Keratinocyte (primary cell): ENCODE measurements around the gene CDC14B.

Experiments
- CTCF ChIP-seq, 3 experiments: IDR thresholded peaks in 1 of 3; conservative IDR thresholded peaks in 1 of 3; optimal IDR thresholded peaks in 1 of 3; 2 replicates in 2 of 3; 3 replicates in 1 of 3; pipeline versions ENCODE3 to v1.5.1; 2011; ENCODE audit warnings: low read length in 3 of 3, mild to moderate bottlenecking in 3 of 3, moderate library complexity in 2 of 3, control low read depth in 1 of 3, inconsistent platforms in 1 of 3; ENCODE audit not compliant: insufficient read depth in 2 of 3; ENCODE audit errors: extremely low read depth in 1 of 3
- EZH2 ChIP-seq: IDR thresholded peaks from one replicate; pipeline ENCODE4 v1.6.1; 2012; ENCODE audit warnings: inconsistent platforms, mild to moderate bottlenecking, low read length, moderate library complexity

GRCh38 chr9:96502539-96503373 is 116.9 kb downstream of the CDC14B start:
- TF ChIP-seq CTCF (optimal IDR thresholded peaks at IDR 0.05 in 1 of 3, IDR thresholded peaks at IDR 0.05 in 1 of 3, conservative IDR thresholded peaks at IDR 0.05 in 1 of 3; ENCODE audit: extremely low read depth in 1 of 3, insufficient read depth in 2 of 3, low read length in 3 of 3): no peak
- TF ChIP-seq EZH2: no peak
